Mucosa of rectum (tissue), 2 donors: ENCODE results near the gene HSPA12A.

Experiments used
- H3K27ac ChIP-seq, 2 donors: one replicate each; pipeline ENCODE4 v1.7.0; 2013; ENCODE audit warnings: inconsistent platforms in 2 of 2, low read depth in 2 of 2, low read length in 2 of 2
- H3K27me3 ChIP-seq, 2 donors: one replicate each; pipeline ENCODE4 v1.7.0; 2013; ENCODE audit warnings: low read length in 2 of 2; ENCODE audit not compliant: control insufficient read depth in 2 of 2, insufficient read depth in 2 of 2
- H3K36me3 ChIP-seq, 2 donors: one replicate each; pipeline ENCODE4 v1.7.0; 2013; ENCODE audit warnings: low read length in 2 of 2; ENCODE audit not compliant: control insufficient read depth in 2 of 2, insufficient read depth in 2 of 2
- H3K4me1 ChIP-seq, 2 donors: one replicate each; pipeline ENCODE4 v1.7.0; 2013; ENCODE audit warnings: low read length in 2 of 2, mild to moderate bottlenecking in 1 of 2; ENCODE audit not compliant: control insufficient read depth in 2 of 2, insufficient read depth in 2 of 2
- H3K4me3 ChIP-seq, 2 donors: one replicate each; pipeline ENCODE4 v1.7.0; 2013; ENCODE audit warnings: low read length in 2 of 2
- H3K9ac ChIP-seq, 2 donors: one replicate each; pipeline ENCODE4 v1.7.0; 2013; ENCODE audit warnings: low read length in 2 of 2, low read depth in 1 of 2, mild to moderate bottlenecking in 1 of 2
- H3K9me3 ChIP-seq, 2 donors: one replicate each; pipeline ENCODE4 v1.7.0; 2013; ENCODE audit warnings: low read length in 2 of 2; ENCODE audit not compliant: control insufficient read depth in 2 of 2
- donor health status: healthy.
- donor health status: Normal muscosa, but diverticular disease.

Gene HSPA12A

GRCh38 chr10:116694243-116694926, 48.0 kb downstream of the HSPA12A start:
- Histone ChIP-seq H3K27ac (no peak overlapping the region), H3K4me3 (no peak overlapping the region), H3K36me3 (no peaks in the 10 kb centered on the region), H3K27me3 (peaks cover 0 to 2% of the 10 kb centered on the region in 2 donors), H3K9me3 (no peaks in the 10 kb centered on the region), H3K9ac (no peak overlapping the region), H3K4me1 (no peaks in the 10 kb centered on the region)

DNA sequence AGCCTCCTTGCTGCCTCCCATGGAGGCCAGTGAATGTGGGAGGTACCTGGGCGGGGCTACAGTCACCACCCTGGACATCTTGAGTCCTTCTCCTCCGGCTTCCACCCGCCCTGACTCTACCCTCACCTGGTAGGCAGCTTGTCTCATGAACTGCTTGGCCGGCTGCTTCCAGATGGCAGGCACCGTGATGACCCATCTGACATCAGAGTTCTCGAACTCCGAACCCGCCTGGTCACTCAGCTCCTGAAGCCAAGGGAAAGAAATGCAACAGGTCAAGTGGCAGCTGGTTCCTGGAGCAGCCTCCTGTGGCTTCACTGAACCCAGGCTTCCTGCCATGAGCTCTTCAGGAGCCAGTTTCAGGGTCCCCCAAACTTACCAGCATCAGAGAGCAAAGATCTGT, 50.1 kb downstream of the HSPA12A start:
- Histone ChIP-seq H3K36me3 (no peaks in the 10 kb centered on the region), H3K9me3 (no peaks in the 10 kb centered on the region), H3K27me3 (peaks cover 0 to 2% of the 10 kb centered on the region in 2 donors), H3K4me3 (no peak overlapping the region), H3K27ac (no peak overlapping the region), H3K9ac (no peak overlapping the region), H3K4me1 (no peaks in the 10 kb centered on the region)

DNA sequence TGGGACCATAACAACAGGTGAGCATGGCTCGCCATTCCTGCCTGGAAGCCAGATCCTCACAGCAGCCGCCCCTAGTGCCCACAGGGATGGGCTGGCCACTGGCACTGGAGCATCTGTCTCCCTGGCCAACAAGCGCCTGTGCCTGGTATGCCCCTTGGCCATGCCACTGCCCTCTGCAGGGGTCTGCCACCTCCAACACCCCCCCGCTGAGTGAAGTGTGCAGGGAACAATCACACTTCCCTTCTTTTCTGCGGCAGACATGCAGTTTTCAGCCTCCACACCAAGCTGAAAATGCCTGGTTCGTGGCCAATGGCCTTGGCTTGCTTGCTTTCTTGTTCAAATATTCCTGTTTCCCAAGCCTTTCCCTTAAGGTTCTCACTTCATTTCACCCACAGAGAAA, 50.7 kb downstream of the HSPA12A start:
- H3K27me3 ChIP-seq = peaks cover 0 to 2% of the 10 kb centered on the region in 2 donors
- no peaks in the 10 kb centered on the region for H3K4me1 ChIP-seq
- H3K4me3 ChIP-seq = no peak overlapping the region
- H3K9me3 ChIP-seq = no peaks in the 10 kb centered on the region
- no peak overlapping the region for H3K9ac ChIP-seq
- no peaks in the 10 kb centered on the region for H3K36me3 ChIP-seq
- H3K27ac ChIP-seq = no peak overlapping the region

GRCh38 chr10:116690356-116691322, 51.7 kb downstream of the HSPA12A start:
- Histone ChIP-seq H3K9me3 (no peaks in the 10 kb centered on the region), H3K27ac (no peak overlapping the region), H3K4me1 (no peaks in the 10 kb centered on the region), H3K27me3 (peaks cover 0 to 2% of the 10 kb centered on the region in 2 donors), H3K9ac (no peak overlapping the region), H3K4me3 (no peak overlapping the region), H3K36me3 (no peaks in the 10 kb centered on the region)

GRCh38 chr10:116689744-116690143, 52.6 kb downstream of the HSPA12A start:
- Histone ChIP-seq H3K9me3 (no peaks in the 10 kb centered on the region), H3K27ac (no peak overlapping the region), H3K36me3 (no peaks in the 10 kb centered on the region), H3K4me1 (no peaks in the 10 kb centered on the region), H3K9ac (no peak overlapping the region), H3K27me3 (peaks cover 0 to 2% of the 10 kb centered on the region in 2 donors), H3K4me3 (no peak overlapping the region)

GRCh38 chr10:116688741-116689495, 53.4 kb downstream of the HSPA12A start:
- H3K36me3 ChIP-seq = no peaks in the 10 kb centered on the region
- H3K4me1 ChIP-seq = no peaks in the 10 kb centered on the region
- no peaks in the 10 kb centered on the region for H3K9me3 ChIP-seq
- peaks cover 0 to 2% of the 10 kb centered on the region in 2 donors for H3K27me3 ChIP-seq
- no peak overlapping the region for H3K27ac ChIP-seq
- no peak overlapping the region for H3K4me3 ChIP-seq
- no peak overlapping the region for H3K9ac ChIP-seq

DNA sequence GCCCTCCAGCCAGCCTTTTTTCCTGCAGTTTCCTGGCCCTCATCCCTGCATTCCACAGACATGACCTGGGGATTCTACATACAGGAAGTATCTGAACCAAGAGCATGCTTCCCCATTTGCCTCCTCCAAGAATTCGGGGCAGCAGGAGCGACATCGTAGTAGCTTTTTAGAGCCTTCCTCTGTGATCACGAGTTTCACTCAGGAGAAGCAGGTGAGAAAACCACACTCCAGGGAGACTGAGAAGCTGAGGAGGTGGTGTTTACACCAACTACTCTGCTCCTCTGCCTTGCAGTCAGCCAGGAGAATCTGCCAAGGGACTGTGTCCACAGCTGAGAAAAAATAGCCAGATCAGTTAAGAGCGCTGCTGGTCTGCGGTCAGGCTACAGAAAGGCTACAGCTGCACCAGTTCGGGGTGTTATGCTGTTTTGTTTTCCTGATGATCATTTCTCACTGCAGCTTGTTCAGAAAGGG, 54.1 kb downstream of the HSPA12A start:
- no peak overlapping the region for H3K27ac ChIP-seq
- peaks cover 0 to 2% of the 10 kb centered on the region in 2 donors for H3K27me3 ChIP-seq
- H3K36me3 ChIP-seq = no peaks in the 10 kb centered on the region
- H3K9ac ChIP-seq = no peak overlapping the region
- H3K9me3 ChIP-seq = no peaks in the 10 kb centered on the region
- H3K4me1 ChIP-seq = no peaks in the 10 kb centered on the region
- H3K4me3 ChIP-seq = no peak overlapping the region

GRCh38 chr10:116687633-116688032, 54.7 kb downstream of the HSPA12A start:
- no peak overlapping the region for H3K9ac ChIP-seq
- no peaks in the 10 kb centered on the region for H3K36me3 ChIP-seq
- no peaks in the 10 kb centered on the region for H3K4me1 ChIP-seq
- H3K27ac ChIP-seq = no peak overlapping the region
- H3K9me3 ChIP-seq = no peaks in the 10 kb centered on the region
- H3K27me3 ChIP-seq = peaks cover 0 to 2% of the 10 kb centered on the region in 2 donors
- no peak overlapping the region for H3K4me3 ChIP-seq

DNA sequence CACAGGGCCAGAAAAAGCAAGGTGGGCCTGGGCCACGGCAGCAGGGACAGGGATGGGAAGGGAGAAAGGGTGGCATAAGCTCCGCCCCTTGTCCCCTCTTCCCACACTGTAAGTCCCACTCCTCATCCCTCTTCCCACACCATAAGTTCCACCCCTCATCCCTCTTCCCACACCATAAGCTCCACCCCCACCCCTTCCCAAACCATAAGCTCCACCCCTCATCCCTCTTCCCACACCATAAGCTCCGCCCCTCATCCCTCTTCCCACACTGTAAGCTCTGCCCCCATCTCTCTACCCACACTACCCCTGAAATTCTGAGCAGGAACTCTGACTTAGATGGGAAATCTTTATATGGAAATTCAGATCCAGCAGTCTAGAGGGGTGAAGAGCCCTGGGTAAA, 55.7 kb downstream of the HSPA12A start:
- Histone ChIP-seq H3K9ac (no peak overlapping the region), H3K4me1 (peaks cover 0 to 3% of the 10 kb centered on the region in 2 donors), H3K4me3 (no peak overlapping the region), H3K27ac (no peak overlapping the region), H3K27me3 (no peaks in the 10 kb centered on the region), H3K36me3 (no peaks in the 10 kb centered on the region), H3K9me3 (no peaks in the 10 kb centered on the region)
